RWPE1 (cell line): ENCODE results near the gene LCN15.

Source experiments
- CTCF ChIA-PET: fragments of 350-600 bp; sonication (Branson Sonifier 250); formaldehyde crosslinking; extraction: SDS; loops from one replicate; lab custom pipeline; 2021; lab: Yijun Ruan, JAX
- POLR2A ChIA-PET: fragments of 400-600 bp; formaldehyde crosslinking; extraction: SDS; loops from one replicate; lab custom pipeline; 2020; ENCODE audit warnings: antibody characterized with exemption; ENCODE audit not compliant: low non-redundant PET; lab: Yijun Ruan, JAX
- DNase-seq: peaks from one replicate; pipeline ENCODE4 v3.0.0; 2012; ENCODE audit warnings: low spot score
- H3K27ac ChIP-seq: fragments of 450-650 bp; 2 replicates; pipeline ENCODE4 v1.5.1; 2017
- CTCF ChIP-seq: fragments of 450-650 bp; conservative IDR thresholded peaks from 2 replicates; pipeline ENCODE4 v1.5.1; 2017; ENCODE audit warnings: low read depth, mild to moderate bottlenecking

LCN15 gene

GRCh38 chr9:136717399-136717798 lies 46.9 kb downstream of the LCN15 start:
- H3K27ac ChIP-seq = no peak overlapping the region
- ChIA-PET CTCF (interaction anchor here (1.2 kb wide), 1 partner anchor 52 kb away, joined by 4 read pairs; no protein-coding TSS in a partner anchor), POLR2A (no interaction called here)
- DNase-seq = no peak
- no peak for TF ChIP-seq CTCF

- TF ChIP-seq CTCF = no peak
- H3K27ac ChIP-seq = no peak overlapping the region
- DNase-seq = no peak
- POLR2A ChIA-PET = no interaction called here
- CTCF ChIA-PET = interaction anchor here (0.6 to 1.9 kb wide), 4 partner anchors 10 to 951 kb away, joined by 3 to 6 read pairs (median 3); no protein-coding TSS in a partner anchor
These were observed 49.4 kb downstream of the LCN15 start for GRCh38 chr9:136714893-136715274.

- ChIA-PET CTCF (interaction anchor here (0.6 to 1.9 kb wide), 9 partner anchors 8 to 950 kb away, joined by 3 to 6 read pairs (median 3); no protein-coding TSS in a partner anchor), POLR2A (interaction anchor here (0.7 kb wide), 2 partner anchors 9 to 13 kb away, joined by 3 to 8 read pairs; no protein-coding TSS in a partner anchor)
- TF ChIP-seq CTCF = no peak
- DNase-seq = no peak
- no peak overlapping the region; the same call in 1 of the 2 replicates for H3K27ac ChIP-seq
These were observed 50.0 kb downstream of the LCN15 start for GRCh38 chr9:136714096-136714892.

- DNase-seq = no peak
These were observed 50.8 kb downstream of the LCN15 start for GRCh38 chr9:136713550-136713949.

GRCh38 chr9:136712690-136713544 lies 51.4 kb downstream of the LCN15 start:
- TF ChIP-seq CTCF = no peak
- ChIA-PET CTCF (interaction anchor here (0.6 to 1.9 kb wide), 7 partner anchors 9 to 316 kb away, joined by 3 to 6 read pairs (median 3); no protein-coding TSS in a partner anchor), POLR2A (interaction anchor here (1.0 kb wide), 1 partner anchor 13 kb away, joined by 5 read pairs; no protein-coding TSS in a partner anchor)
- DNase-seq = no peak
- peak overlapping the region; percentile 0; the same call in 1 of the 2 replicates for H3K27ac ChIP-seq

More at GRCh38 chr9:136713550-136713949, 50.8 kb downstream of the LCN15 start:
- H3K27ac ChIP-seq = peak overlapping the region; percentile 0; the same call in 1 of the 2 replicates
- CTCF ChIA-PET = interaction anchor here (0.6 to 1.9 kb wide), 10 partner anchors 8 to 101 kb away, joined by 3 to 6 read pairs (median 3); no protein-coding TSS in a partner anchor
- TF ChIP-seq CTCF = no peak
- POLR2A ChIA-PET = interaction anchor here (0.7 to 1.0 kb wide), 3 partner anchors 10 to 14 kb away, joined by 3 to 8 read pairs (median 5); no protein-coding TSS in a partner anchor
